Stimulated activated CD4-positive, alpha-beta T cell treated with anti-CD3 and anti-CD28 coated beads, TNF-alpha, amount 100 ng/mL, for 24 hours (primary cell): ENCODE data around the gene EML1.
"Not testable (repeated sequence)": the region's sequence is repeated elsewhere in the genome, so short reads cannot be mapped to it uniquely, and the experiment has no call there.

ENCODE experiments used
- DNase-seq, 3 experiments: peaks; one replicate each; pipeline ENCODE4 v3.0.0-alpha.2; 2020; ENCODE audit warnings: low read depth in 3 of 3

Gene EML1

DNA sequence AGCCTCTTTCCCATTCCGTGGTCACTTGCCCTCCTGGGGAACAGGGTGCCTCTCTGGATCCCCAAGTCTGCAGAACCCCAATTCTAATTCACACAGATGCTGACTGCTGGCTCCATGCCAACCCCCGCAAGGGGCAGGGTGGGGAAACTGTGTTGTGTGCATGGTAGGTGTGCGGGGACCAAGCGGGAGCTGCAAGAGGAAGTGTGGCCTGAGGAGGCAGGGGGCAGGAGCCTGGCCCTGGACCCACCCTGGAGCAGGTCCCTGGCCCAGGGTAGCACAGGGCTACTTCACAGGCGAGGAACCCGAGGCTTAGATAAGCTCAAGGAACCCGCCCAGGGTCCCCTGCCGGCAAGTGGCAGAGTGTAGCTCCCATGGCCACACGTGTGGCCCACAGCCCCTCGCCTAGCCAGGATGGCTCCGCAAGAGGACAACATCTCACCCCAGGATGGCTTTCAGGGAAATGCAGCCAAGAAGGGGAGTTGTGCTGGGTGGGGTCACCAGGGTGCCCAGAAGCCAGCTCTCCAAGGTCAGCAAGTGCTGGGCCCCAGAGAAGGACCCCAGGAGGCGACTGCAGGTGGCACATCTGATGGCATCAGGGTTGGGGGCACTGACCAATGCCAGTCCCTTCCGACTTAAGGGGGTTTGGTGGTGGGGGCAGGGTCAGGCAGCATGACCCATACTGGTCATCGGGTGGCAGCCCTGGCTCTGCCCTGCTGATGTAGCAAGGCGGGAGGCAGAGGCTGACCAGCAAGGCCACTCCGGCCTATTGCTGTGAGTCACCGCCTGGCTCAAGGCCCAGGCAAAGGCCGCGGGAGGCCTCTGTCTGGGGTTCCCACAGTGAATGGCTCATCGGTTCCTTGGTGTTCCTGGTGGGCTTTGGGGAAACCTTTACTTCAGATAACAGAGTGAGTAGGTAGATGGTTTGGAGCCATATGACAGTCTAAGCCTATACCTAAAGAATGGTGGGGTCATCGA is 37.3 kb upstream of the EML1 start:
- no peak for DNase-seq

DNA sequence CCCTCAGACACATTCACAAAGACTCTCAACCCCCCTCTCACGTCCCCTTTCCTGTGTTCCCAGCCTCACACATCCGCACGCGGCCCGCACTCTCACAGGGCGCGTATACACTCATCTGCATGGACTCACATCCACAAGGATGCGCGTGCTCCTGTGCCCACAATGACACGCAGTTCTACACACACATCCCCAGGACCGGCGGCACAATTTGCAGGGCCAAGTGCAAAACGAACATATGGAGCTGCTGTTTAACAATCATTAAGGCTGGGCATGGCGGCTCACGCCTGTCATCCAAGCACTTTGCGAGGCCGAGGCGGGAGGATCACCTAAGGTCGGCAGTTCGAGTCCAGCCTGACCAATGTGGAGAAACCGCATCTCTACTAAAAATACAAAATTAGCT is 36.4 kb upstream of the EML1 start:
- no peak for DNase-seq

DNA sequence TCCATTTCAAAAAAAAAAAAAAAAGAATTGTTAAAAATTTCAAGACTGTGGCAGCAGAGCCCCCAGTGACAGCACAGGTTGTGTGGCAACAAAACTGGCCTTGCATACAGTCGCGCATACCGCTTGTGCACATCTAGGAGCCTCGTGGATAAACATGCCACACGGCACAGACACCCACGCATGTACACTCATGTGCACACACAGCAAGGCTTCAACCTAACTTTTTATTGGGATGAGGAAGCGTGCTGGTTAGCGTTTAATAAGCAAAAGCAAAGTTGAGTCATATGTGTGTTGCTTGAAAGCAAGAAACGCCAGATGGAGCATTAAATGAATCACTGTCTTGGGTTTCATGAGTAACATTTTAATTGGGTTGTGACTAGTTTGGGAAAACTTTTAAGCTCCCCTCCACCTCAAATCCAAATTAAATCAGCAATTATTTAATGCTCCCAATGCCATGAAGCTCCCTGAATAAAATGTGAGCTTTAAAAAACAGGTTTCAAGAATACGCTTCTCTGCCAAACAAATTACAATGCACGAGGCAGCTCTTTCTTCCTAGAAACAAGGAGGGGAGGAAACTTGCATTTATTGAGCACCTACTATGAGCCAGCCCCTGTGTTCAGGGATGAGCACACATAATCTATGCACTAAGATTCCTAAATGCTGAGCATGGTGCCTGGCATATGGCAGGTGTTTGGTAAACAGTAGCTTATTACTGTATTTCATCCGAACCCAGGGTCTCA is 35.7 kb upstream of the EML1 start:
- no peak for DNase-seq

GRCh38 chr14:99758121-99758821 is 34.9 kb upstream of the EML1 start:
- no peak for DNase-seq

DNA sequence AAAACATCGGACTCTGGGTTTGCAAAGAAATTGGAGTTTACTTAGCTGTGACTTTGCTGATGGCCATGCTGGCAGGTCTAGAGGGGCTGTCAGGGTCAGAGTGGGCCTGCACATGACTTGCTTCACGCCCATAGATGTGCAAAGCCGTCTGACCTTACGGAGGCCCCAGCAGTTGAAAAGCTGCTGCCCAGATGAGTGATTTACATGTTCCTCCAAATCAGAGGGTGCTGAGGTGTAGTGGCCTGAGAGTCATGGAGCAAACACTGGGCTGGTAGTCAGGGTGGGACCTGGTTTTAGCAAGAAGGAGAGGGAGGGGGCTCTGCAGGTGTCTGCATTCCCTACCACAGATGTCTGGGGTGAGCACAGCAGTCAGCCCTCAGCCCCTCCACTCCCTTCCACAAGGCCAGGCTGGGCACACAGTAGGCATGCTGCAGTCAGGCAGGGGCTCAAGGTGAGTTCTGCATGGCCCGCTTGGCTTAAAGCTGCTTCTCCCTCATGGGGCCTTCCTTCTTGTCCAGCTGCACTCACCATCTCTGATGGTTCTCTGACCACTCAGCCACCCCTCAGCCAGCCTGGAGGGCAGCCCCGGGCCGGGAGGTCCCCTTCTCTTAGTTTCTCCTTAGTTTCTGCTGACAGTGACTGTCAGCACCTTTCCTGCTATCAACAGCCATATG is 34.2 kb upstream of the EML1 start:
- no peak for DNase-seq

GRCh38 chr14:99759546-99759925 is 33.7 kb upstream of the EML1 start:
- DNase-seq: no peak

- no peak for DNase-seq
Observed at GRCh38 chr14:99760817-99761216, 32.4 kb upstream of the EML1 start.

- not testable (repeated sequence) for DNase-seq
Observed at GRCh38 chr14:99762911-99763310, 30.3 kb upstream of the EML1 start.

DNA sequence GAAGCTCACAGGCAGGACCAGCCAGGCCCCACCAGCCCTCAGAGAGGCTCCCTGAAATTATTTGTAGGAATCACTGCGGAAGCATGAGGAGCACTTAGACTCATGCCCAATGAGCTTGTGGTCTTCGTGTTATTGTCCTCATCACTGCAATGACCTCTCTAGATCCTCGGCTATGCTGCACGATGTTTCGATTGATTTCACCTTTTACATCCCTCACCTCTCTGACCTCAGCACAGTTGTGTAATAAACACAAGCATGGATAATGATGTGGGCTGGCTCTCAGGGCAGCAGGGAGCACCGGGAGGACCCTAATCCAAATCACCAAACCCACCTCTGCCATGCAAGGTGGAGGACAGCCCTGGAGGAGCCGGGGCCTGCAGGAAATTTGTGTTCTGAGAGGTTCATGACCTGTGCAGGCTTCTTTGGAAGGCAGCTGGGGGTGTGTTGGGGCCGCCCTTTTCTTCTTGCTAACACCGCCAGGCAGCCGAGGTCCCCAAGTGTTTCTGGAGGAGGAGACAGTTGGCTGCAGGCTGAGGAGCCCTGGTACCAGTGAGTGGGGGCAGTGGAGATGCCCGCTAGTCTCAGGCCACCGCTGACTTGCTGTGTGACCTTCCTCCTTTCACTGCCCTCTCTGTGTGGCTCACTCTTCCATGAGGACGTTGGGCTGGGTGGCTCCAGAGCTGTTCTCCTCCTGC is 29.5 kb upstream of the EML1 start:
- DNase-seq: no peak

DNA sequence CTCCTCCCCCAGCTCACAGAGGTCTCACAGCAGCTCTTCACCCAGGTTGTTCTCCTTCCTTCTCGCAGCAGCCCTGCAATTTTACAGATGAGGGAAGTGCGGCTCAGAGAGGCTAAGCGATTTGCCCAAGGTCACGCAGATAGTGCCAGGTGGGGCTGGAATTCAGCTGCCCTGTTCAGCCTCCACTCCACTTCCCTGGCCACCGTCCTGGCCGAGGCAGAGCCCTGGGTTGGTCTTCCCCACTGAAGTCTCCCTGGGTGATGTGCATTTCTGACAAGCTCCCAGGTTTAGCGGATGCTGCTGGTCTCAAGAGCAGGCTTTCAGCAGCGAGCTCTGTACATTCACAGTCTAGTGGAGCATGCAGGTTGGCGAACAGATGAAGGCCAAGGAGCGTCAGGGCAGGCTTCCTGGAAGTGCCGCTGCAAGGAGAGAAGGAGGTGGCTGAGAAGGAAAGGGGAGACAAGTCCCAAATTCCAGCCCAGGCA is 28.9 kb upstream of the EML1 start:
- DNase-seq: no peak

GRCh38 chr14:99768381-99768780 is 24.8 kb upstream of the EML1 start:
- no peak for DNase-seq

DNA sequence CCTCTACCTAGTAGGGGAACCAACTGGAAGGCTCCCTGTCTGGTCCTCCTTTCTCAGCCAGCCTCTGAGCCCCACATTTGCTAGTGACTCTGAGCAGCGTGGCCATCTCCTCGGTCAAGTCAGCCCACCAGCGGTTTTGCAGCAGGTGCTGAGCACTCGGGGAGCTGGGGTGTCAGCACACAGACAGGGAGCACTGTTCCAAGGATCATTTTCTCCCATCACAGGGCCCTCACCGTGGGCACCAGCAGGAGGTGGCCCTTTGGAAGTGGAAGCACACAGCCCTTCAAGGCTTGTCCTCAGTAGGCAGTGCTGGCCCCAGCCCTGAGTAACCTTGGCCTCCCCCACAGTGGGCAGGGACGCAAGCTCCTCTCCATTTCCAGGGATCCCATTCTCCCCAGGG is 24.1 kb upstream of the EML1 start:
- DNase-seq: no peak

DNA sequence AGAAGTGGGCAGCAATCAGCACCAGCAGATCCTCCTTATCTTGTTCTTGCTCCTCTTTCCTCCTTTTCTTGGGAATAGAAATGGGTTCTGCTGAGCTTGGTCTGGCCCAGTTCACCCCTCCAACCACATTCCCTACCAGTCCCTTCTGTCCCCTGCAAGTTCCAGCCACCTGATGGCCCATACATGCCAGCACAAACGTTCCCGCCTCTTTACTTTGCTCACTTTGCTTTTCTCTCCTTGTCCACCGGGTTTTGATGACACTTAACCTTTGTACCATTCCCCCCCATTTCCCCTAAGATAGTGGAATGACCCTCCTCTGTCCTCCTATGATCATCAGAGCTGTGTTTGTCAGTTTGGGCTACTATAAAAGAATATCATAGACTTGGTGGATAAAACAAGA is 23.4 kb upstream of the EML1 start:
- no peak for DNase-seq

DNA sequence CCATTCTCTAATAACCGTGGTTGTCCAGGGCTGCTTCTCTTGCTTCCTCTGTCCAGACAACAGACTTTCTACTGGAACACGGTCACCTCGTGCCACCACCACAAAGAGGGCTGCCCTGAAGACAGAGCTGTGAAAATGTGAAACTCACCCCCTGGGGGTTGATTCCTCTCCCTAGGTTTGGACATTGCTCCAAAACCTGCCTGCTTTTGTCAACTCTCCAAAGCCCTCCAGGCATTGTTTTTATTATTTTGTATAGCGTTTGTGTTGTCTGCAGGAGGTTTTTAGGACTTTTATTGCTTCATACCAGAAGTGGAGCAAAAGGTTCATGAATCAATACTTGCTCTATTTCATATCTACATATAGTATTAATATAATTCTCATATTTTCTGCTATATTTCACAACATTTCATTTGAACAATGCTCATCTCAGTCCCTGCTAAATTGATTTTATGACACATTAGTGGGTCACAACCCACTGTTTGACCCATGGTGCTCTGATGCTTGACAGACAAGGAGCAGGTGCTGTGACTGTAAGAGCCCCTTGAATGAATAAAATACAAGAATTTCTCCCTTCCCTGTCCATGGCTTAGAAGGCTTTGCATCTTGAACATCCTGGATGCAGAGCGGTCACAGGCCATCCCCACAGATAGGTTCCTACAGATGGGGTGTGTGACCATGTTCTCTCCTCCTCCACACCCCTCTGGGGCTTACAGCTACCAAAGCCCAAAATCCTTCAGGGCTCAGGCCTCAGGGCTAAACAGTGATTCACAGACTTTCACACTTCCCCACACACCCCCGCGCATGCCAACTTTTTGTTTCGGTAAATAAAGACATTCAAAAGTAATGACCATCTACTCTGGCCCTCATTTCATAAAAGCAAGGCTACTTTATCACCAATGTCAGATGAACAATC is 20.6 kb upstream of the EML1 start:
- DNase-seq: no peak

- no peak for DNase-seq
Observed at GRCh38 chr14:99773521-99774497, 19.4 kb upstream of the EML1 start.

- no peak for DNase-seq
Observed at GRCh38 chr14:99774556-99775307, 18.5 kb upstream of the EML1 start.

DNA sequence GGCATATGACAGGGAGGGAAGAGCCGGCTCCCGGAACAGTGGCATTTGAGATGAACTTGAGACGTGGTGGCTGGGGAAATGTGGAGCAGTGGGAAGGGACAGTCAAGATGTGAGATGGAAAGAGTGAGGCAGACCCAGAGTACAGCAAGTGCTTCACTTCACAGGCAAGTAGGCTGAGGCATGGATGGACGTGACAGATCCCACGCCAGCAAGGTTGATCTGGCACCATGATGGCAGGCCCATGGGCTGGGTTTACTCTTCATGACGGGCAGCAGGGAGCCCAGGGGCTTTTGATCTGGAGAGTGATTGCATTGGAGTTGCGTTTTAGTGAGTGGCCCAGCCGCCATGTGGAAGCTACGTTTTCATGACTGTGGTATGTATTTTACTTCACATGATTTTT is 17.9 kb upstream of the EML1 start:
- DNase-seq: no peak

GRCh38 chr14:99777951-99778350 is 15.3 kb upstream of the EML1 start:
- DNase-seq: no peak
